Right ventricle myocardium inferior (tissue), 1 donor: ENCODE data around the gene PCDH9. TPM values are rescaled to one million over a fixed set of nuclear protein-coding genes. Genes with fewer than 3 reads are reported as not detected.

ENCODE experiments used
- ATAC-seq: fragments of 200-7000 bp; cut with Tn5 transposase; one replicate; pipeline ENCODE4 v1.9.1; 2020; ENCODE audit warnings: mild to moderate bottlenecking, moderate library complexity
- DNase-seq: peaks from one replicate; pipeline ENCODE4 v3.0.0; 2021; ENCODE audit errors: missing footprints
- intact Hi-C: fragments of 100-400 bp; cut with DNase I; formaldehyde crosslinking; loops from one replicate; pipeline ENCODE4 v1.11.0; 2022
- total RNA-seq: library from RNA; stranded (reverse); fragmentation: NEBNext Ultra II Directional; extraction: Animal tissue kit (Norgen Biotek cat#: 25700); gene quantifications from one replicate; pipeline ENCODE4 v1.2.1, GENCODE V29; 2021
- donor health status: DM: no; HTN: yes; CAD: no; lungs with severe emphysema.

PCDH9 gene
- total RNA-seq, 1 donor from 2014 or later: 9.9 TPM

GRCh38 chr13:66519259-66519658, 710.9 kb downstream of the PCDH9 start:
- intact Hi-C loops: no loop called here
- ATAC-seq: no peak
- no peak for DNase-seq

- DNase-seq: no peak
- intact Hi-C loops: no loop called here
These were observed 712.1 kb downstream of the PCDH9 start for GRCh38 chr13:66518068-66518467.

GRCh38 chr13:66513728-66514127, 716.4 kb downstream of the PCDH9 start:
- intact Hi-C loops: no loop called here
- ATAC-seq: no peak
- no peak for DNase-seq

More at GRCh38 chr13:66518068-66518467, 712.1 kb downstream of the PCDH9 start:
- no peak for ATAC-seq

- no peak for DNase-seq
- intact Hi-C loops: no loop called here
- ATAC-seq: no peak
These were observed 721.0 kb downstream of the PCDH9 start for GRCh38 chr13:66509175-66509574.

GRCh38 chr13:66508153-66508909, 721.8 kb downstream of the PCDH9 start:
- intact Hi-C loops: no loop called here
- ATAC-seq (no peak), DNase-seq (no peak)

- no peak for DNase-seq
- no peak for ATAC-seq
- intact Hi-C loops: no loop called here
These were observed 723.2 kb downstream of the PCDH9 start for GRCh38 chr13:66506979-66507378.

GRCh38 chr13:66506051-66506777, 723.9 kb downstream of the PCDH9 start:
- intact Hi-C loops: no loop called here
- DNase-seq (no peak), ATAC-seq (no peak)

GRCh38 chr13:66503890-66504289, 726.2 kb downstream of the PCDH9 start:
- ATAC-seq (no peak), DNase-seq (no peak)
- intact Hi-C loops: no loop called here

- no peak for ATAC-seq
- no peak for DNase-seq
- intact Hi-C loops: no loop called here
These were observed 729.0 kb downstream of the PCDH9 start for GRCh38 chr13:66501181-66501580.

- intact Hi-C loops: no loop called here
- no peak for DNase-seq
- ATAC-seq: no peak
These were observed 737.7 kb downstream of the PCDH9 start for GRCh38 chr13:66492479-66492878.

- intact Hi-C loops: no loop called here
- DNase-seq (no peak), ATAC-seq (no peak)
These were observed 738.9 kb downstream of the PCDH9 start for GRCh38 chr13:66491251-66491650.

- intact Hi-C loops: no loop called here
- DNase-seq (no peak), ATAC-seq (no peak)
These were observed 740.5 kb downstream of the PCDH9 start for GRCh38 chr13:66489586-66489985.

GRCh38 chr13:66489172-66489571, 741.0 kb downstream of the PCDH9 start:
- intact Hi-C loops: no loop called here
- DNase-seq: no peak
- ATAC-seq: no peak

- DNase-seq: no peak
- no peak for ATAC-seq
- intact Hi-C loops: no loop called here
These were observed 746.4 kb downstream of the PCDH9 start for GRCh38 chr13:66483712-66484111.

- ATAC-seq (no peak), DNase-seq (no peak)
- intact Hi-C loops: no loop called here
These were observed 747.3 kb downstream of the PCDH9 start for GRCh38 chr13:66482836-66483235.

GRCh38 chr13:66477816-66478215, 752.3 kb downstream of the PCDH9 start:
- intact Hi-C loops: no loop called here
- DNase-seq (no peak), ATAC-seq (no peak)

GRCh38 chr13:66475061-66475460, 755.1 kb downstream of the PCDH9 start:
- no peak for ATAC-seq
- no peak for DNase-seq
- intact Hi-C loops: no loop called here

GRCh38 chr13:66469745-66470144, 760.4 kb downstream of the PCDH9 start:
- DNase-seq (no peak), ATAC-seq (no peak)
- intact Hi-C loops: no loop called here

- intact Hi-C loops: no loop called here
- no peak for ATAC-seq
- no peak for DNase-seq
These were observed 761.5 kb downstream of the PCDH9 start for GRCh38 chr13:66468656-66469055.

GRCh38 chr13:66462187-66462586, 767.9 kb downstream of the PCDH9 start:
- no peak for ATAC-seq
- intact Hi-C loops: no loop called here
- DNase-seq: no peak
